Jurkat, Clone E6-1 (cell line): ENCODE results near the gene ZNF586. TPM values are rescaled to one million over a fixed set of nuclear protein-coding genes. Genes with fewer than 3 reads are reported as not detected.
"Not testable (repeated sequence)": the region's sequence is repeated elsewhere in the genome, so short reads cannot be mapped to it uniquely, and the experiment has no call there.

Experiments
- DNase-seq: peaks from one replicate; pipeline ENCODE4 v3.0.0-alpha.2; 2011; ENCODE audit warnings: low read depth, low spot score
- H3K4me3 ChIP-seq: 2 replicates; pipeline ENCODE4 v1.5.1; 2011; ENCODE audit warnings: mild to moderate bottlenecking, low read length, control low read depth, moderate library complexity
- polyA plus RNA-seq: library from polyadenylated mRNA; unstranded; fragments of >200 nt; gene quantifications from one replicate; pipeline ENCODE4 v1.2.1, GENCODE V29; 2012; ENCODE audit warnings: missing spikeins; ENCODE audit not compliant: insufficient read length, insufficient read depth

ZNF586 gene
- 6.2 TPM for polyA plus RNA-seq

DNA sequence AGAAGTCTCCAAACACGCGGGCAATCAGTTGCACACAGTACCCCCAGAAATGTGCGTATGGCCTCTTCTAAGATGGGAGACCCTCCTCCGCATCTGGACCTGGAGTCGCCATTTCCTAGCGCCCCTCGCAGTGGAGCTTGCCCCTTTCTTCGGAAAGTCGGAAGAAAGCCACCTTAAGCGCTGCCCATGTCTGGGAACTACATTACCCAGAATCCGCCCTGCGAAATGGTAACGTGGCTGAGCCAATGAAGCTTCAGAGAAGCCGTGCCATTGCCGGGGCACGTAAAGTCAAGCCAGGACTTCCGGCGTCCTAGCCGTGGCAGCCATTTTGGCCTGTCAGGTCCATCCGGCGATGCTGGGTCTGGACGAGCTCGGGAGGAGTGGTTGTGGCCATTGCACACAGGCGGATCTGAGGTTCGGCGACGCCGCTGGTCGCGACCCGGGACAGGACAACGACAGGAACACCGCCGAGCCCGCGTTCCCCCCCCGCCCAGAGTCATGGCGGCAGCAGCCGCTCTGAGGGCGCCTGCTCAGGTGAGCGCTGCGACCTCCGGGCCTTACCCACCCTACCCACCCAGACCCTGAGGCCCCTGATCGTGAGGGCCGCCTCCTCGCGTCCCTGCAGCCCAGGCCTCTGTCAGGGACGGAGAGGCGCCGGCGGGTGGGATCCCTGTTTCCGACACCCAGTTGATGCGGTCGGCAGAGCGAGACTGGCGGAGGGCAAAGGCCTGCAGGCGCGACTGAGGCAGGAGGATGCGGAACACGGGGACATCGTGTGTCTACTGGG lies at the start of gene ZNF586:
Gene ZNF586 (plus strand): TSS at position 332 of the 787 bp plus-strand sequence. CDS start 167 bp downstream, at position 499.
- peak; percentile 89 for DNase-seq
- peak within 1 kb of the TSS; percentile 82 for H3K4me3 ChIP-seq

- no peak for DNase-seq
- no peak overlapping the region for H3K4me3 ChIP-seq
Observed at GRCh38 chr19:57719901-57720519, 49.5 kb upstream of the ZNF586 start.

- no peak overlapping the region for H3K4me3 ChIP-seq
Observed at GRCh38 chr19:57720878-57721277, 48.6 kb upstream of the ZNF586 start.

GRCh38 chr19:57738320-57738719 lies 31.2 kb upstream of the ZNF586 start:
- not testable (repeated sequence) for H3K4me3 ChIP-seq, DNase-seq

More at GRCh38 chr19:57720878-57721277, 48.6 kb upstream of the ZNF586 start:
- no peak for DNase-seq

GRCh38 chr19:57738770-57739169 lies 30.7 kb upstream of the ZNF586 start:
- H3K4me3 ChIP-seq, DNase-seq: not testable (repeated sequence)

DNA sequence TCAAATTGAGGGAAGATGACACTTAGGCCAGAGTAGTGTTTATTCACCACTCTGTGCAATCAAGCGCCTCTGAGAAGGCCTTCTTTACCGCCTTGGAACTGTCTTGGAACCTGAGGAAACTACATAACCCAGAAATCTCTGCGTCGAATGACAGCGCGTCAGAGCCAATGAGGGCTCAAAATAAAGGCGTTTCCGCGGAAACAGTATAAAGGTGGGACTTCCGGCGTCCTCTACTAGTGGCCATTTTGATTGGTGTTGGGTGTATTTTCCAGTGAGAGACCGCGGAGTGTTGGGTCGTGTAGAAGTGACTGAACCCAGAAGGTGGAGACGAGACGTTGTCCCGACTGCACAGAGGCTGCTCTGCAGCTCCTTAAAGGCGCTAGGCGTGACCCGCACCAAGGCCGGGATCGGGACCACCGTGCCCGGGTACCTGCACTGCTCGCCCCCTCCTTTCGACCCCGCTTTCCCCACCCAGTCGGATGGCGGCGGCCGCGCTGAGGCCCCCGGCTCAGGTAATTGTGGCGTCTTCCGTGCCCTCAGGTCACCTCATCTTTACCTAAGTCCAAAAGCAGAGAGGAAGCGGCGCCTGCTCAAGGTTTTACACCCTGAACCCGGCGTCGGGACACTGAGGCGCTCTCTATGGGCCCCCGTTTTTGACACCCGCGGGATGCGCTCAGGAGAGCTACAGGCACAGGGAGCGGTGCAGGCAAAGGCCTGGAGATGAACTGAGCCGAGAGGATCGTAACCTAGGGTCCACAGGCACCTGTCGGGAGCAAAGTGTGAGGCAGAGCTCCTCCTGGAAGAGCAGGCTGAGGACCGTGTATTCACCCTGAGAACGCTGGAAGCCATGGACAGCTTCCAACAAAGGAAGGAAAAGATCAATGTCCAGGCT lies 22.6 kb upstream of the ZNF586 start, which contains the start of gene ZNF776:
Gene ZNF776 (plus strand): TSS at position 236 of the 892 bp plus-strand sequence. CDS start 244 bp downstream, at position 480.
- H3K4me3 ChIP-seq: peak within 1 kb of the TSS; percentile 91
- peak; percentile 94 for DNase-seq

DNA sequence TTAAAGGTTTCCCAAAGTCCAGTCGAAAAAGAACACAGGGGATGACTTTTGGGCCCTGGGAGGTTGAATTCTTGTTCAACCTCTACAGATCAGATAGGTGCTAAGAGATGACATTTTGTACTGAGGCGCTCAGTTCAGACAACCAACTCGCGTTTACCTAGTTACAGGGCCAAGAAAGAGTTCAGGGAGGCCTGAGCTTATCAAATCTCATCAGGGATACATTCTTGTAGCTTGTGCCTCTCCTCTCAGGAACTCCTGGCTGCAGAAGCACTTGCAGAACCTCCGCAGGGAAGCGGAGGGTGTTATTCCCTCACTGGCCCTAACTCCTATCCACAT lies 22.0 kb upstream of the ZNF586 start:
- peak overlapping the region; percentile 91 for H3K4me3 ChIP-seq
- DNase-seq: no peak

GRCh38 chr19:57748029-57748428 lies 21.4 kb upstream of the ZNF586 start:
- peak overlapping the region; percentile 91 for H3K4me3 ChIP-seq

GRCh38 chr19:57754091-57754673 lies 15.3 kb upstream of the ZNF586 start:
- no peak overlapping the region for H3K4me3 ChIP-seq

More at GRCh38 chr19:57748029-57748428, 21.4 kb upstream of the ZNF586 start:
- no peak for DNase-seq

DNA sequence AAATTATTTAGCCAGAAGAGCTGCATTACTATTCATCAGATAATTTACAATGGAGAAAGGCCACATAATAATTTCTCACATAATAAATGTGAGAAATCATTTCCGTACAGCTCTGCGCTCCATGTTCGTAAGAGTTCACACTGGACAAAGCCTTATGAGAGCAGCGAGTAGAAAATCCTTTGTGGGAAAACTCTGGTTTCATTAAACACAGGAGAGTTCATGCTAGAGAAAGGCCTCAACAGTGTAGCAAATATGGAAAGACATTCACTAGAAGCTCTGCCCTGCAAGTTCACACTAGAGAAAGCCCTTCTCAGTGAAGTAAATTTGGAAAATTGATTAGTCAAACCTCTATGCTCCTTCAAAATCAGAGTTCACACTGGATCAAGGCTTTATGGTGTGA lies 14.4 kb upstream of the ZNF586 start:
- no peak for DNase-seq
- no peak overlapping the region for H3K4me3 ChIP-seq

More at GRCh38 chr19:57754091-57754673, 15.3 kb upstream of the ZNF586 start:
- no peak for DNase-seq

DNA sequence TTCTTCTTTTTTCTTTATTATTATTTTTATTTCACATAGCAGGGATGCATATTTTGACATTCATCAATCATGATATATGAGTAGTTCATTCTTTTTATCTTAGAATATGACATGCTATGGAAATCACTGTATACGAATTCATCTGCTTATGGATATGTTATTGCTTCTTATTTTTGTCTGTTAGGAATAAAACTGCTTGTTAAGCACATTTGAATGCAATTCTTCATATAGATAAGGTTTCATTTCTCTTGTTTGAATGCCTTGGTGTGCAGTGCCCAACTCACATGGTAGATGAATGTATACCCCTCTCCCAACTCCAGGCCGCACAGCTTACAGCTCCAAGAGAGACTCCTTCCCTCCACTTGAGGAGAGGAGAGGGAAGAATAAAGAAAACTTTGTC lies 11.5 kb upstream of the ZNF586 start:
- H3K4me3 ChIP-seq: no peak overlapping the region
- DNase-seq: no peak

DNA sequence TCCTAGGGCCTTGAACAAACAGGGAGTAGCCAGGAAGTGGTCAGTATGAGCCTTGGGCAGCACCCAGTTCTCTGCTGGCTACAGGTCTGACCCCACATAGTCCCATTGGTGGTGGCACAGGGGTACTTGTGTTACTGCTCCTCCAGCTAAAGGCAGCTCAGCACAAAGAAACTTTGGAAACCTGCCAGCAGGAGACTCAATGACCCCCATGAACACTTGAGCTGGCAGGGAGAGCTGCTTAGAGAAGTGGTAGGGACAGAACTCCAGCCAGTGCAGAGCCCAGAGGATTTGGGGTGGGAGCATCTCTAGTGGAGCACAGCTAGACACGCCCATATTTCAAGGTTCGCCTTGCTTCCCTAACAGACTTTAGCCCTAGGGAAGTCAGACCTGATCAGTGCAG lies 10.4 kb upstream of the ZNF586 start:
- no peak for DNase-seq
- H3K4me3 ChIP-seq: no peak overlapping the region

DNA sequence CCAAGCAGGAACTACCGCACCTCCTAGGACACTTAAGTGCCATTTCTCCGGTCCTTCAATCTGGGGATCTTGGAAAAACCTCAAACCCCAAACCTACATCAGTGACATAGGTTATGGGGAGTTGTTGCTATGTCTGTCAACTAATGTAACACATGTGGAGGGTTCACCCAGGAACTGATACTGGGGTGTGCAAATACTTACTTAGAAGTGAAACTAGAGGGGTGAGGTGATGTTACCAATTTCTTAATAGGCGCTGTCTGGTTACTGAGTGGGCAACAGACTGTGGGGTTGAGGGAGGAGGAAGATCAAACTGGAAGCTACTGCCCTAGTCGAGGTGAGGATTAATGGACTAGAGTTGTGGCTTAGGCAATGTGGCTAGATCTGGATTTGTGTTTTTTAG lies 1.9 kb downstream of the ZNF586 start:
- H3K4me3 ChIP-seq: no peak overlapping the region
- no peak for DNase-seq

DNA sequence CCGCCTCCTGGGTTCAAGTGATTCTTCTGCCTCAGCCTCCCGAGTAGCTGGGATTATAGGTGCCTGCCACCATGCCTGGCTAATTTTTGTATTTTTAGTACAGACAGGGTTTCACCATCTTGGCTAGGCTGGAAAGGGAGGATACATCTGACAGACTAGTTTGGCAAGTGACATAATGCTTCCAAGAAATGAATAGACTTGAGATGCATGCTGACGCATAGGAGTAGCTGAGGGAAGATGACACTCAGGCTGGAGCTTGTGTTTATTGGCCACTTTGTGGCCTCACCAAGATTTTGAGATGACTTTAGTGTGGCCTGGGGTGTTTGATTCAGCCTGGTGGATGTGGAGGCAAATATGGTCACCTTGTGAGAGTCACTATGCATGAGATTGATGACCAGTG lies 4.0 kb downstream of the ZNF586 start:
- no peak for DNase-seq
- no peak overlapping the region for H3K4me3 ChIP-seq

GRCh38 chr19:57776764-57777296 lies 7.4 kb downstream of the ZNF586 start:
- no peak for DNase-seq
- no peak overlapping the region for H3K4me3 ChIP-seq

GRCh38 chr19:57778336-57778735 lies 8.9 kb downstream of the ZNF586 start:
- DNase-seq: no peak
- no peak overlapping the region for H3K4me3 ChIP-seq

DNA sequence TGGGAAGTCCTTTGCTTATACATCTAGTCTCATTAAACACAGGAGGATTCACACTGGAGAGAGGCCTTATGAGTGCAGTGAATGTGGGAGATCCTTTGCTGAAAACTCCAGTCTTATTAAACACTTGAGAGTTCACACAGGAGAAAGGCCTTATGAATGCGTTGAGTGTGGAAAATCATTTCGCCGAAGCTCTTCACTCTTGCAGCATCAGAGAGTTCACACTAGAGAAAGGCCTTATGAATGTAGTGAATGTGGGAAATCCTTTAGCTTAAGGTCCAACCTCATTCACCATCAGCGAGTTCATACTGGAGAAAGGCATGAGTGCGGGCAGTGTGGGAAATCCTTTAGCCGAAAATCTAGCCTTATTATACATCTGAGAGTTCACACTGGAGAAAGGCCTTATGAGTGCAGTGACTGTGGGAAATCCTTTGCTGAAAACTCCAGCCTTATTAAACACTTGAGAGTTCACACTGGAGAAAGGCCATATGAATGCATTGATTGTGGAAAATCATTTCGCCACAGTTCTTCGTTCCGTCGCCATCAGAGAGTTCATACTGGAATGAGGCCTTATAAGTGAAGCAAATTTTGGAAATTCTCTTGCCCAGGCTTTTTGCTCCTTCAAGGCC lies 9.9 kb downstream of the ZNF586 start:
- no peak overlapping the region for H3K4me3 ChIP-seq
- DNase-seq: no peak

DNA sequence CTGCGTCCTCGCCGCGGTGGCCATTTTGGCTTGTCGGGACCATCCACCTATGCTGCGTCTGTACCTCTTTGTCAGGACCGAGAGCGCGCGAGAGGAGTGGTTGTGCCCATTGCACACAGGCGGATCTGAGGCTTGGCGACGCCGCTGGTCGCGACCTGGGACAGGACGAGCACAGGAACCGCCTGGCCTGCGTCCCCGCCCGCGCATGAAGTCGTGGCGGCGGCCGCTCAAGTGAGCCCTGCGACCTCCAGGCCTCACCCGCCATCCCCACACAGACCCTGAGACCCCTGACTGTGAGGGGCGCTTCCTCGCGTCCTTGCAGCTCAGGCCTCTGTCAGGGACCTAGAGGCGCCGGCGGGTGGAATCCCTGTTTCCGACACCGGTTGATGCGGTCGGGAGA lies 16.8 kb downstream of the ZNF586 start:
- no peak overlapping the region for H3K4me3 ChIP-seq
- no peak for DNase-seq
